ENCODE measurements around the gene MOB3C.

The MOB3C gene

DNA sequence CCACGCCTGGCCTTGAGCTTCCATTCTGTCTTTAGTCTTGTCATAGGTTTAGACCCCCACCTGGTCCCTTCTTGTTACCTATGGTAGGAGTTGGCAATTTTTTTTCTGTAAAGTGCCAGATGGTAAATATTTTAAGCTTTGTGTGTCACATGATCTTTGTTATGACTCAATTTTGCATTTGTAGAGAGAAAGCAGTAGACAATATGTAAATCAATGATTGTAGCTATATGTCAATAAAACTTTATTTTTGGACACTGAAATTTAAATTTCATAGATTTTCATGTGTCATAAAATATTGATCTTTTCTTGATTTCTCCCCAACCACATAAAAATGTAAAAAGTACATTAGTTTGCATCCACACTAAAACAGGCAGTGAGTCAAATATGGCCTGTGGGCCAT lies 20.6 kb downstream of the MOB3C start:
- no peak for TF ChIP-seq TAF1 (IDR thresholded peaks at IDR 0.05; ENCODE audit: borderline replicate concordance, insufficient read depth, low read length)
- TF ChIP-seq, protein P1, sequence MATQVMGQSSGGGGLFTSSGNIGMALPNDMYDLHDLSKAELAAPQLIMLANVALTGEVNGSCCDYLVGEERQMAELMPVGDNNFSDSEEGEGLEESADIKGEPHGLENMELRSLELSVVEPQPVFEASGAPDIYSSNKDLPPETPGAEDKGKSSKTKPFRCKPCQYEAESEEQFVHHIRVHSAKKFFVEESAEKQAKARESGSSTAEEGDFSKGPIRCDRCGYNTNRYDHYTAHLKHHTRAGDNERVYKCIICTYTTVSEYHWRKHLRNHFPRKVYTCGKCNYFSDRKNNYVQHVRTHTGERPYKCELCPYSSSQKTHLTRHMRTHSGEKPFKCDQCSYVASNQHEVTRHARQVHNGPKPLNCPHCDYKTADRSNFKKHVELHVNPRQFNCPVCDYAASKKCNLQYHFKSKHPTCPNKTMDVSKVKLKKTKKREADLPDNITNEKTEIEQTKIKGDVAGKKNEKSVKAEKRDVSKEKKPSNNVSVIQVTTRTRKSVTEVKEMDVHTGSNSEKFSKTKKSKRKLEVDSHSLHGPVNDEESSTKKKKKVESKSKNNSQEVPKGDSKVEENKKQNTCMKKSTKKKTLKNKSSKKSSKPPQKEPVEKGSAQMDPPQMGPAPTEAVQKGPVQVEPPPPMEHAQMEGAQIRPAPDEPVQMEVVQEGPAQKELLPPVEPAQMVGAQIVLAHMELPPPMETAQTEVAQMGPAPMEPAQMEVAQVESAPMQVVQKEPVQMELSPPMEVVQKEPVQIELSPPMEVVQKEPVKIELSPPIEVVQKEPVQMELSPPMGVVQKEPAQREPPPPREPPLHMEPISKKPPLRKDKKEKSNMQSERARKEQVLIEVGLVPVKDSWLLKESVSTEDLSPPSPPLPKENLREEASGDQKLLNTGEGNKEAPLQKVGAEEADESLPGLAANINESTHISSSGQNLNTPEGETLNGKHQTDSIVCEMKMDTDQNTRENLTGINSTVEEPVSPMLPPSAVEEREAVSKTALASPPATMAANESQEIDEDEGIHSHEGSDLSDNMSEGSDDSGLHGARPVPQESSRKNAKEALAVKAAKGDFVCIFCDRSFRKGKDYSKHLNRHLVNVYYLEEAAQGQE (IDR thresholded peaks at IDR 0.05; ENCODE audit: insufficient read depth in 1 of 2, low read depth in 2 of 2, low read length in 2 of 2): no peak
- no peak for TF ChIP-seq POLR2AphosphoS5 (IDR thresholded peaks at IDR 0.05; ENCODE audit: low read depth, low read length)
- no peak for TF ChIP-seq SIN3A (IDR thresholded peaks at IDR 0.05; ENCODE audit: borderline replicate concordance, insufficient read depth, low read length)
- no peak for TF ChIP-seq FOXP2 (optimal IDR thresholded peaks at IDR 0.05; ENCODE audit: borderline replicate concordance, extremely low read depth, extremely low read length, insufficient read depth)

GRCh38 chr1:46595127-46595526 lies 21.5 kb downstream of the MOB3C start:
- TF ChIP-seq, protein P1 (IDR thresholded peaks at IDR 0.05; ENCODE audit: insufficient read depth in 1 of 2, low read depth in 2 of 2, low read length in 2 of 2): no peak

GRCh38 chr1:46594063-46594462 lies 22.5 kb downstream of the MOB3C start:
- TF ChIP-seq, protein P1 (IDR thresholded peaks at IDR 0.05; ENCODE audit: insufficient read depth in 1 of 2, low read depth in 2 of 2, low read length in 2 of 2): no peak
- TF ChIP-seq TAF1 (IDR thresholded peaks at IDR 0.05; ENCODE audit: borderline replicate concordance, insufficient read depth, low read length): no peak

DNA sequence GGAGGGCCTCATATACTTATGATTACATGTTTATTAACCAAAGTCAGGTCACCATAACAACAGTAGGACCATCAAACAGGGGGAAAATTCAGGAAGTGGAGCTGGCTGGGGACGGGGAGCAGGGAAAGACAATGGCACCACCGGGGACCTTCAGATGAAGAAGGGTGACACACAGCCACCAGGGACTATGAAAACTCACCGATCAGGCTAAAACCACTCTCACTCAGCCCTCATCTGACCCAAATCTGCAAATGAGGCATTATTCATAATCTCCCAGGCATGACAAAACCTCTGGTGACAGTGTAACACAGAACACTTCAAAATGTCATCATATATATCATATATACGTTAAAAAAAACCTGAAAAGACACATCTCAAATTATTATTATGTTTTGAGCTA lies 23.8 kb downstream of the MOB3C start:
- no peak for TF ChIP-seq SIN3A (IDR thresholded peaks at IDR 0.05; ENCODE audit: borderline replicate concordance, insufficient read depth, low read length)
- no peak for TF ChIP-seq POLR2AphosphoS5 (IDR thresholded peaks at IDR 0.05; ENCODE audit: low read depth, low read length)
- no peak for TF ChIP-seq TAF1 (IDR thresholded peaks at IDR 0.05; ENCODE audit: borderline replicate concordance, insufficient read depth, low read length)
- TF ChIP-seq, protein P1 (IDR thresholded peaks at IDR 0.05; ENCODE audit: insufficient read depth in 1 of 2, low read depth in 2 of 2, low read length in 2 of 2): no peak
- no peak for TF ChIP-seq FOXP2 (optimal IDR thresholded peaks at IDR 0.05; ENCODE audit: borderline replicate concordance, extremely low read depth, extremely low read length, insufficient read depth)

DNA sequence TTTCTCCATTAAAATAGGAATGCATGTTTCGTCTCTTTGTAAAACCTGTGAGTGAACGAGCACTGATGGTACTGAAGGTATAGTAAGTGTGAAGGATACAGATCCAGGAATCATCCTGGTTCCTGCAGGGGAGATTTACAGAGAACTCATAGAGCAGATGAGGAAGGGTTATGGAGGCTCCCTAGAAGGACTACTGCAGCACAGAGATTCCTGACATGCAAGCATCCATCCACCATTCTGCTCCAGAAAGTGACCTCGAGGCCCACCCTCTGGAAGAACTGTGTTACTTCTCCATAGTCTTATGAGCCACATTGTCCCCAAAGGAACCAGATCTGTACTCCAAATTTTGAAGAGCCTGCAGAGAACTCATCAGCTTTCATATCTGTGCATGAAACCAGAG lies 27.1 kb downstream of the MOB3C start:
- TF ChIP-seq, protein P1 (IDR thresholded peaks at IDR 0.05; ENCODE audit: insufficient read depth in 1 of 2, low read depth in 2 of 2, low read length in 2 of 2): no peak
- TF ChIP-seq POLR2AphosphoS5 (IDR thresholded peaks at IDR 0.05; ENCODE audit: low read depth, low read length) (no peak), SIN3A (IDR thresholded peaks at IDR 0.05; ENCODE audit: borderline replicate concordance, insufficient read depth, low read length) (no peak), TAF1 (IDR thresholded peaks at IDR 0.05; ENCODE audit: borderline replicate concordance, insufficient read depth, low read length) (no peak), FOXP2 (optimal IDR thresholded peaks at IDR 0.05; ENCODE audit: borderline replicate concordance, extremely low read depth, extremely low read length, insufficient read depth) (no peak)
